H1 (cell line): ENCODE results near the gene DOK7. TPM values are rescaled to one million over a fixed set of nuclear protein-coding genes. Genes with fewer than 3 reads are reported as not detected.

Experiments
- ATF3 ChIP-seq: IDR thresholded peaks from 2 replicates; pipeline ENCODE4 v1.6.1; 2011; ENCODE audit warnings: low read depth, mild to moderate bottlenecking, low read length; ENCODE audit not compliant: insufficient read depth
- CEBPB ChIP-seq: IDR thresholded peaks from 2 replicates; pipeline ENCODE4 v1.6.1; 2012; ENCODE audit warnings: low read depth, low read length
- GABPA ChIP-seq: IDR thresholded peaks from 2 replicates; pipeline ENCODE4 v1.6.1; 2011; ENCODE audit warnings: mild to moderate bottlenecking, low read length, moderate library complexity, borderline replicate concordance; ENCODE audit not compliant: insufficient read depth
- GTF2F1 ChIP-seq: IDR thresholded peaks from 2 replicates; pipeline ENCODE4 v1.6.1; 2012; ENCODE audit warnings: low read depth, low read length, improper control_type of control experiment, borderline replicate concordance
- HDAC2 ChIP-seq, 2 experiments: fragments of 300-600 bp in 1 of 2; sonication (generic) in 1 of 2; IDR thresholded peaks; 2 replicates each; pipeline ENCODE4 v1.6.1; 2011 to 2012; ENCODE audit warnings: low read depth in 2 of 2, low read length in 2 of 2, mild to moderate bottlenecking in 2 of 2, moderate library complexity in 2 of 2, borderline replicate concordance in 1 of 2, inconsistent platforms in 1 of 2
- MAX ChIP-seq: IDR thresholded peaks from 2 replicates; pipeline ENCODE4 v1.6.1; 2012; ENCODE audit warnings: inconsistent platforms
- RXRA ChIP-seq: IDR thresholded peaks from 2 replicates; pipeline ENCODE4 v1.6.1; 2011; ENCODE audit warnings: low read depth, mild to moderate bottlenecking, low read length, moderate library complexity; ENCODE audit not compliant: insufficient read depth
- TAF7 ChIP-seq: optimal IDR thresholded peaks from 2 replicates; pipeline ENCODE3; 2011; ENCODE audit warnings: low read depth, mild to moderate bottlenecking, inconsistent platforms, low read length, moderate library complexity, borderline replicate concordance
- ZNF274 ChIP-seq: IDR thresholded peaks from 2 replicates; pipeline ENCODE4 v1.7.0; 2012; ENCODE audit warnings: low read length, borderline replicate concordance; ENCODE audit errors: extremely low read depth
- polyA plus RNA-seq, 7 experiments: library from polyadenylated mRNA; depleted of rRNA in 3 of 7; stranded (reverse) in 5 of 7; unstranded in 2 of 7; fragments of >200 nt in 5 of 7; fragments of 200-250 nt in 2 of 7; gene quantifications; 1 replicate in 5 of 7; 2 replicates in 1 of 7; 4 replicates in 1 of 7; pipeline versions ENCODE4 v1.2.1 to v1.2.3, GENCODE V29; 2011 to 2013; ENCODE audit warnings: missing spikeins in 2 of 7, mixed read lengths in 2 of 7
- total RNA-seq: library from RNA; stranded (reverse); fragmentation: NEBNext Ultra II Directional; extraction: Animal tissue kit (Norgen Biotek cat#: 25700); gene quantifications from 2 replicates; pipeline ENCODE4 v1.2.1, GENCODE V29; 2021
- TF ChIP-seq, protein P1 (sequence below): fragments of 300-600 bp; sonication (generic); IDR thresholded peaks from 2 replicates; pipeline ENCODE4 v1.7.1; 2012; ENCODE audit warnings: low read length, moderate library complexity, mild to moderate bottlenecking, inconsistent platforms; ENCODE audit not compliant: insufficient replicate concordance

Gene DOK7
- total and polyA plus RNA-seq, 2 of the 8 experiments (the other 6 are each of a cell fraction or from before 2014, with no cell fraction given): 0.32 TPM; not detected in 1

DNA sequence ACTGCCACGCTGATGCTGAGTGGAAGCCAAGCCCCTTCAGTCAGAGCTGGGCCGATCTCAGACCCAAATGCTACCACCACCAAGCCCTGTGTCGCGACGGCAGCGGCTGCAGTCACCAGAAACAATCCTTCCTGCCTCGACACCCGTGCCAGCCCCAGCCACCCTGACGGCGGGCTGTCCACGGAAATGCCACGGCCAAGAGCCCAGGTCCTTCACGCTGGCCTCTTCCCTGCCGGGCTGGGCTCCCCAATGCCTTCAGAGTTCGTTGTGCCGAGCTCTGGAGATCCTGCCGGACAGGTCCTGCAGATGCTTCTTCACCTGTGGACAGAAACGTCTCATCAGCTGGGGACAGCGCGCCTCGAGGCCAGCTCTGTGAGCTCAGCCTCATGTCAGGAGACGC lies 49.6 kb downstream of the DOK7 start (continued):
- TF ChIP-seq, protein P1, sequence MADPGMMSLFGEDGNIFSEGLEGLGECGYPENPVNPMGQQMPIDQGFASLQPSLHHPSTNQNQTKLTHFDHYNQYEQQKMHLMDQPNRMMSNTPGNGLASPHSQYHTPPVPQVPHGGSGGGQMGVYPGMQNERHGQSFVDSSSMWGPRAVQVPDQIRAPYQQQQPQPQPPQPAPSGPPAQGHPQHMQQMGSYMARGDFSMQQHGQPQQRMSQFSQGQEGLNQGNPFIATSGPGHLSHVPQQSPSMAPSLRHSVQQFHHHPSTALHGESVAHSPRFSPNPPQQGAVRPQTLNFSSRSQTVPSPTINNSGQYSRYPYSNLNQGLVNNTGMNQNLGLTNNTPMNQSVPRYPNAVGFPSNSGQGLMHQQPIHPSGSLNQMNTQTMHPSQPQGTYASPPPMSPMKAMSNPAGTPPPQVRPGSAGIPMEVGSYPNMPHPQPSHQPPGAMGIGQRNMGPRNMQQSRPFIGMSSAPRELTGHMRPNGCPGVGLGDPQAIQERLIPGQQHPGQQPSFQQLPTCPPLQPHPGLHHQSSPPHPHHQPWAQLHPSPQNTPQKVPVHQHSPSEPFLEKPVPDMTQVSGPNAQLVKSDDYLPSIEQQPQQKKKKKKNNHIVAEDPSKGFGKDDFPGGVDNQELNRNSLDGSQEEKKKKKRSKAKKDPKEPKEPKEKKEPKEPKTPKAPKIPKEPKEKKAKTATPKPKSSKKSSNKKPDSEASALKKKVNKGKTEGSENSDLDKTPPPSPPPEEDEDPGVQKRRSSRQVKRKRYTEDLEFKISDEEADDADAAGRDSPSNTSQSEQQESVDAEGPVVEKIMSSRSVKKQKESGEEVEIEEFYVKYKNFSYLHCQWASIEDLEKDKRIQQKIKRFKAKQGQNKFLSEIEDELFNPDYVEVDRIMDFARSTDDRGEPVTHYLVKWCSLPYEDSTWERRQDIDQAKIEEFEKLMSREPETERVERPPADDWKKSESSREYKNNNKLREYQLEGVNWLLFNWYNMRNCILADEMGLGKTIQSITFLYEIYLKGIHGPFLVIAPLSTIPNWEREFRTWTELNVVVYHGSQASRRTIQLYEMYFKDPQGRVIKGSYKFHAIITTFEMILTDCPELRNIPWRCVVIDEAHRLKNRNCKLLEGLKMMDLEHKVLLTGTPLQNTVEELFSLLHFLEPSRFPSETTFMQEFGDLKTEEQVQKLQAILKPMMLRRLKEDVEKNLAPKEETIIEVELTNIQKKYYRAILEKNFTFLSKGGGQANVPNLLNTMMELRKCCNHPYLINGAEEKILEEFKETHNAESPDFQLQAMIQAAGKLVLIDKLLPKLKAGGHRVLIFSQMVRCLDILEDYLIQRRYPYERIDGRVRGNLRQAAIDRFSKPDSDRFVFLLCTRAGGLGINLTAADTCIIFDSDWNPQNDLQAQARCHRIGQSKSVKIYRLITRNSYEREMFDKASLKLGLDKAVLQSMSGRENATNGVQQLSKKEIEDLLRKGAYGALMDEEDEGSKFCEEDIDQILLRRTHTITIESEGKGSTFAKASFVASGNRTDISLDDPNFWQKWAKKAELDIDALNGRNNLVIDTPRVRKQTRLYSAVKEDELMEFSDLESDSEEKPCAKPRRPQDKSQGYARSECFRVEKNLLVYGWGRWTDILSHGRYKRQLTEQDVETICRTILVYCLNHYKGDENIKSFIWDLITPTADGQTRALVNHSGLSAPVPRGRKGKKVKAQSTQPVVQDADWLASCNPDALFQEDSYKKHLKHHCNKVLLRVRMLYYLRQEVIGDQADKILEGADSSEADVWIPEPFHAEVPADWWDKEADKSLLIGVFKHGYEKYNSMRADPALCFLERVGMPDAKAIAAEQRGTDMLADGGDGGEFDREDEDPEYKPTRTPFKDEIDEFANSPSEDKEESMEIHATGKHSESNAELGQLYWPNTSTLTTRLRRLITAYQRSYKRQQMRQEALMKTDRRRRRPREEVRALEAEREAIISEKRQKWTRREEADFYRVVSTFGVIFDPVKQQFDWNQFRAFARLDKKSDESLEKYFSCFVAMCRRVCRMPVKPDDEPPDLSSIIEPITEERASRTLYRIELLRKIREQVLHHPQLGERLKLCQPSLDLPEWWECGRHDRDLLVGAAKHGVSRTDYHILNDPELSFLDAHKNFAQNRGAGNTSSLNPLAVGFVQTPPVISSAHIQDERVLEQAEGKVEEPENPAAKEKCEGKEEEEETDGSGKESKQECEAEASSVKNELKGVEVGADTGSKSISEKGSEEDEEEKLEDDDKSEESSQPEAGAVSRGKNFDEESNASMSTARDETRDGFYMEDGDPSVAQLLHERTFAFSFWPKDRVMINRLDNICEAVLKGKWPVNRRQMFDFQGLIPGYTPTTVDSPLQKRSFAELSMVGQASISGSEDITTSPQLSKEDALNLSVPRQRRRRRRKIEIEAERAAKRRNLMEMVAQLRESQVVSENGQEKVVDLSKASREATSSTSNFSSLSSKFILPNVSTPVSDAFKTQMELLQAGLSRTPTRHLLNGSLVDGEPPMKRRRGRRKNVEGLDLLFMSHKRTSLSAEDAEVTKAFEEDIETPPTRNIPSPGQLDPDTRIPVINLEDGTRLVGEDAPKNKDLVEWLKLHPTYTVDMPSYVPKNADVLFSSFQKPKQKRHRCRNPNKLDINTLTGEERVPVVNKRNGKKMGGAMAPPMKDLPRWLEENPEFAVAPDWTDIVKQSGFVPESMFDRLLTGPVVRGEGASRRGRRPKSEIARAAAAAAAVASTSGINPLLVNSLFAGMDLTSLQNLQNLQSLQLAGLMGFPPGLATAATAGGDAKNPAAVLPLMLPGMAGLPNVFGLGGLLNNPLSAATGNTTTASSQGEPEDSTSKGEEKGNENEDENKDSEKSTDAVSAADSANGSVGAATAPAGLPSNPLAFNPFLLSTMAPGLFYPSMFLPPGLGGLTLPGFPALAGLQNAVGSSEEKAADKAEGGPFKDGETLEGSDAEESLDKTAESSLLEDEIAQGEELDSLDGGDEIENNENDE: no peak
- TF ChIP-seq RXRA: no peak
- TF ChIP-seq TAF7: no peak
- TF ChIP-seq ATF3: no peak
- TF ChIP-seq HDAC2 (IDR thresholded peaks at IDR 0.05; ENCODE audit: borderline replicate concordance in 1 of 2, low read depth in 2 of 2, low read length in 2 of 2): no peak
- no peak for TF ChIP-seq CEBPB
- no peak for TF ChIP-seq ZNF274
- TF ChIP-seq GTF2F1: no peak
- TF ChIP-seq MAX: no peak
- no peak for TF ChIP-seq GABPA
